NCI-H1048 (cell line): ENCODE data around the gene MYO3B.

ENCODE experiments used
- DNase-seq: peaks from one replicate; lab custom pipeline; 2025; lab: John Stamatoyannopoulos, UW

The MYO3B gene

DNA sequence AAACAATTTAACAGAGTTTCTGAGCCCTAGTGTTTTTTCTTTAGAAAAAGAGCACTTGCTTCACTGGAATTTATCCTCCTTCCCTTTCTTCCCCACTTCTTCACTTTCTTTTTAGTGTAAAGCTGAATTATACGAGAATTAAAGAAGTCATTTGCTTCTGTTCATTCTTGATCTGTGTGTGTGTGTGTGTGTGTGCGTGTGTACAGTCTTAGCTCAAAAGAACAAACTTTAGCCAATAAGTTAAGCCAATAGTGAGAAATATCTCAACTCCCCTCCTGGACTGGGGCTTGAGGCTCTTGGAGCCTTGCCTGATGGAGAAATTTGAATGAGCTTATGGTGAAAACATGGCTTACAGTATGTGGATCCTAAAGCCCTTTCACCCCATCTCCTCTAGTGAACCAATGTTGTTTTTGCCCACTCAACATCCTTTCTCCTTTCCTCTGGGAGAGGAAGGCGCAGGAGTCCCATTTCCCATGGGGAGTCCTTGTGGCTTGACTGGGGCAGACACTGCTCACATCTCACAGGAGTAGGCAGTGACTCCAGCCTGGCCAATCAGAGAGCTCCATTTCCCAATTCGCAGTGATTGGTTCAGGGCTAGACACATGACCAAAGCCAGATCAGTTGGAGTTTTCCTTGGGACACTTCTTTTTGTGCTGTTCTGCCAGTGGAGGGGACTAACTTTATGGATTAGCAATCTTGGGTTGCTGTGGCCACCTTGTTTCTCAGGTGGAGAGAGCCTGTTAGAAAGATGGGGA, 16.3 kb upstream of the MYO3B start:
- DNase-seq = no peak

DNA sequence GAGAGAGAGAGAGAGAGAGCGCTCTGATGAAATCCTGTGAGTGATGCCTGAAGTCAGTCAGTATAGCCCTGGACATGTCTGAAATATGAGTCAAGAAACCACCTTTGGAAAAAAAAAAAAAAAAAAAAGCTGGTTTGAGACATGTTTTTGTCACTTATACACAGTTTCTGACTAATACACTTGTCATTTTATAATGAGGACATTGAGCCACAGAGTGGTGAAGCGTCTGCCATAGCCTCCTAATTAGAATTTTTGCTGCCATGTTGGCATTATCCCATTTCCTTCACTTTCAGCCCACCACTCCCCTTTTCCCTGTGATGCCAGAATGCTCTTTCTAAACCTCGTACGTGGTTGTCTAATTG, 15.7 kb upstream of the MYO3B start:
- no peak for DNase-seq

DNA sequence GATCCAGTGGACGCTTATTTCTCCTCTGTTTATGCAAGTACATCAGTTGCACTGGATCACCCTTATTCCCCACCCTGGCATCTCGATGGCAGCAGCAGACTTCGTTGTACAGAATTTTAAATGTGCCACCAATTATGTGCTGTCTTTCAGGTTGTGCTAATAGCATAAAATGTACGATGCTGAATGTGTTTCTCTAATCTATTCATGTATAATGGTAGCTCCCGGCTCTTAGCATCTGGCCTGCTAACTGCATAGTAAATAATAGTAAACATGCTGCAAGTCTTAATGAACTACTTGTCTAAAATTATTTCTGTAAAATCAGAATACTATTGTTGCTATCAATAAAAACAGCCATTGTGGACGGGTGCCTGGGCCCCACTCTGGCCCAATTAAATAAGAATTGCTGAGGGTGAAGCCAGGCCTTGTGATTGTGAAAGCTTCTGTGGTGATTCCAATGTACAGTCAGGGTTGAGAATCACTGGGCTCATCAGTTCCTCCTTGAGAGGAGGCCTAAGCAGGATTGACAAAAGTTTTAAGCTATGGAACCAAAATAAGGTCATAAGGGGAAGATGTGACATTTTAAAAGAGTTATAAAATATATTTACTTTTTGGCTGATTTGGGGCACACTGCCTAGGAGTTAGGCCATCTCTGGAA, 14.4 kb upstream of the MYO3B start:
- no peak for DNase-seq

DNA sequence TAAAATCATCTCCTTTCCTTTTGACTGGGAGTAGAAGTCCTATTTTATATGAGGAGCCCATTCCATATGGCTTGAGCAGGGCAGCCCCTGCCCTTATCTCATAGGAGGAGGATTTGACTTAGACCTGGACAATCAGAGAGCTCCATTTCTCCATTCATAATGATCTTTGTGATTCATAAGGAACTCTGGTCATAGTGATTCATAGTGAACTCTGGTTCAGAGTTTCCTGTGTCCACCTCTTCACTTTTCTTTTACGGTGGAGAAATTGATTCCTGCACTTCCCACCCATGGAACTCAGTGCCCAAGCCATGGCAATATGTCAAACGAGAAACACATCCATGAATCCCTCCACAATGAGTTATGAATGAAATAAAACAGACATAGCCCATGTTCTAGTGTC, 12.8 kb upstream of the MYO3B start:
- DNase-seq = no peak

DNA sequence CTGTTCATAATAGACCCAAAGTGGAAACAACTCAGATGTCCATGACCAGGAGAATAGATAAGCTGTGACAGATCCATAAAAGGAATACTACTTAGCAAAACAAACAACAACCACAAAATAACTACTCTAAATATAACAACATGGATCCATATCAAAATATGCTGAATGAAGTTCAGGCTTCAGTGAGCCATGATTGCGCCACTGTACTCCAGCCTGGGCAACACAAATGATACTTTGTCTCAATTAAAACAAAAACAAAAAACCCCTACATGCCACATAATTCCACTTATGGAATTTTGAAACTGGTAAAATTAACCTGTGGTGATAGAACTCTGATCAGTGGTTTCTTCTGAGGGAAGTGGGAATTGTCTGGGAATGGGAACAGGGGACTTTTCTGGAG, 11.2 kb upstream of the MYO3B start:
- DNase-seq = no peak

DNA sequence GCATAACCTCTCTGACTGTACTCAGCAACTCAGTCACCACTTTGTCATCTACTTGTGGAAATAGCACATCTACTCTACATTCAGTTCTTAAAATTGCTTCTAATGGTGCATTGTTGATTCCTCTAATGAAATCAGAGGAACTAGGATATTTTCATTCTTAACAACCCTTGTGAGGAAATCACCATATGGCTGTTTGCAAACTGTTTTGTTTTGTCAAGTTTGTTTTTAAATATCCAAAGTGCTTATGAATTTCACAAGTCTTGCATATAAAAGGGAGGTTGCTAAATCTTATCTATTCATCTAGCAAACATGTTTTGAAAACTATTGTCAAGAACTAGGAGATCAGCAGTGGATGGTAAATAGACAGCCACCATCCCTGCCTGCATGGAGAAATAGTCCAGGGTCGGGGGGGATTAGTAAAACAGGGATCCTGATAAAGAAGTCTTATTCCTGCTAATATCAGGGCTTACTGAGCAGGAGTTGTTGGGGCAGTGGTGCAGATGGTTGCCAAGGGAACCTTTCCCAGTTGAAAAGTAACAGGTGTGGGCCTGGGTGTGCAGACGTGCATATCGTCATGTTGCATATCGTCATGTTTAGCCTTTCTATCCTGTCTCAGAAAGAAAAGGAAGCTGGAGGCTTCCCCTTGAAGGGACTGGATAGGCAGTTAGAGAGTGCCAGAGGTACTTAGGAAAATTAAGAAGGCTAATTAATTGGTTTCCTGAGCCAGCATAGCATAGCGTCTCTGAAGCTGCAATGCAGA, 7.5 kb upstream of the MYO3B start:
- no peak for DNase-seq

DNA sequence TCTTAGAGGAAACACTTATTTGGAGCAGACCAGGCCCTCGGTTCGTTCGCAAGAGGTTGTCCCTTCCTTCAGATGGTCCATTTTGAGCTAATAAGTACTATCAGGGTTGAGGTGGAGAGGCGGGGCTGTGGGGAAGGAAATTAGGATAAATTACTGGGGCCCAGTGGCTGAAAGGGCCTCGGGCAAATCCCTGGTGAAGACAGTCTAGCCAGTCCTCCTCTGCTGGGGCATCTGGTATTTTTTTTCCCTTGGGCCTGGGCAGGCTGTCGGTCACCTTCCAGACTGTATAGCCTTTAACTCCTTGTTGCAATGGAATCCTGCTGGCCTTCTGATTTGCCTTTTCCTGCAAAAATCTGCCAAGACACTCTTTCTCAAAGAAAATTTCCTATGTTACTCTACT, 1.7 kb upstream of the MYO3B start:
- no peak for DNase-seq

DNA sequence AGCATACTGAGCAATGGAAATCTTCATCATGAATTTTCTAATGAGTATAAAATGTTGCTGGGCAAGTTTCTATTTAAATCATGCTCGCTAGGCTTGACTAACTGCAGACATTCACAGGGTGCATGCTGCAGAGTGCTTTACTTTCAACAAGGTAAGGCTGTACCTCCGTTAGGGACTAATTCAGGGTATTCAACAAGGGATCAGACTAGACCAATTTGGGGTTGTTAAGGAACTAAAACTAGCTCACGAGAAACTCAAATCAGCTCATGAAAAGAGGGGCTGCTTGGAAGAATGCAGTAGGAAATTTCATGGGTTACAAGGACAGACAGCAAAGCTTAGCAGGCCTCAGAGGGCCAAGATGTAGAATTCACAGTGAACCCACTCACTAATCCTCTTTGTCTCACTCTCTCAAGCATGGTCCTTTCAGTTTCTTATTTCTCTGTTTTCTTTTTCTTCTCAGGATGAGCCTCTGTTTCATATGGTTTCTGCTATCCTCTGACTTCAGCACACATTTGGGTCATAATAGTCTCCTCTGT, 2.2 kb downstream of the MYO3B start:
- DNase-seq = no peak

DNA sequence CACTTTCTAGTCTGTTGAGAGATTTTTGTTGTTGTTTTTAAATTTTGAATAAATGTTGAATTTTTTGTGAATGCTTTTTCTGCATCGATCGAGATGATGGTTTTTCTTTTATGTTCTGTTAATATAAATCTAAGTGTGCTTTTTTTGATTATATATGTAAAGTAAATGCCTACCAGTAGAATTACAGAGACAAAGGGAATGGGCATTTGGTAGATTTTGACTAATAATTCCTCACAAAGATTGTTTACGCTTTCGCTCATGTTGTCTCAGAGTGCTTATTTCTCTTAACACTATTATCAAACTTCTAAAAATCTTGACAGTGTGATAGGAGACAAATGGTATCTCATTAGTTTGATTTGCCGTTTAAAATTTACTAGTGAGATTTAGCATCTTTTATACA, 3.7 kb downstream of the MYO3B start:
- DNase-seq = no peak

DNA sequence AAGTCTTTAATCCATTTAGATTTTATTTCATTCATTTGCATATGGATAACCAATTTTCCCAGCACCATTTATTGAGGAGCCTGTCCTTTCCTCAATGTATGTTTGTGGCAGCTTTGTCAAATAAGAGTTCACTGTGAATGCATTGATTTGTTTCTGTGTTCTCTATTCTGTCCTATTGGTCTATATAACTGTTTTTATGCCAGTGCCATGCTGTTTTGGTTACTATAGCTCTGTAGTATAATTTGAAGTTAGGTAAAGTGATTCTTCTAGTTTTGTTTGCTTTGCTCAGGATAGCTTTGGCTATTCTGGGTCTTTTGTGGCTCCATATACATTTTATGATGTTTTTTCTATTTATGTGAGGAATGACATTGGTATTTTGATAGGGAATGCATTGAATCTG, 7.4 kb downstream of the MYO3B start:
- no peak for DNase-seq

DNA sequence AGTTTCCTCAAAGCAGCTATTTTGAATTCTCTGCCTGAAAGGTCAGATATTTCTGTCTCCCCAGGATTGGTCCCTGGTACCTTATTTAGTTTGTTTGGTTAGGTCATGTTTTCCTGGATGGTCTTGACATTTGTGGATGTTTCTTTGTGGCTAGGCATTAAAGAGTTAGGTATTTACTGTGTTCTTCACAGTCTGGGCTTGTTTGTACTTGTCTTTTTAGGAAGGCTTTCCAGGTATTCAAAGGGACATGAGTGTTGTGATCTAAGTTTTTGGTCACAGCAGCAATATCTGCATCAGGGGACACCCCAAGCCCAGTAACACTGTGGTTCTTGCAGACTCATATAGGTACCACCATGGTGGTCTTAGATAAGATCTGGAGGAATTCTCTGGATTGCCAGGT, 11.8 kb downstream of the MYO3B start:
- DNase-seq = no peak

DNA sequence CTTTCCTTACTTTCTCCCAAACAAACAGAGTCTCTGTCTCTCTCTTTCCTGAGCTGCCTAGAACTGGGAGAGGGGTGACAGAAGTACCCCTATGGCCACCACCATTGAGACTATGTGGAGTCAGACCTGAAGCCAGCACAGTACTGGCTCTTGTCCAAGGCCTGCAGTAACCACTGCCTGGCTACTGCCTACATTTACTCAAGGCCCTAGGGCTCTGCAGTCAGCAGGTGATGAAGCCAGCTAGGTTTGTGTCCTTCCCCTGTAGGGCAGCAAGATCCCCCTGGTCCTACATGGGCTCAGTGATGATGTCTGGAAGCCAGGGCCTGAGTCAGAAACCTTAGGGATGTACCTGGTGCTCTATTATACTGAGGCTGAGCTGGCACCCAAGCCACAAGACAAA, 12.2 kb downstream of the MYO3B start:
- DNase-seq = no peak

DNA sequence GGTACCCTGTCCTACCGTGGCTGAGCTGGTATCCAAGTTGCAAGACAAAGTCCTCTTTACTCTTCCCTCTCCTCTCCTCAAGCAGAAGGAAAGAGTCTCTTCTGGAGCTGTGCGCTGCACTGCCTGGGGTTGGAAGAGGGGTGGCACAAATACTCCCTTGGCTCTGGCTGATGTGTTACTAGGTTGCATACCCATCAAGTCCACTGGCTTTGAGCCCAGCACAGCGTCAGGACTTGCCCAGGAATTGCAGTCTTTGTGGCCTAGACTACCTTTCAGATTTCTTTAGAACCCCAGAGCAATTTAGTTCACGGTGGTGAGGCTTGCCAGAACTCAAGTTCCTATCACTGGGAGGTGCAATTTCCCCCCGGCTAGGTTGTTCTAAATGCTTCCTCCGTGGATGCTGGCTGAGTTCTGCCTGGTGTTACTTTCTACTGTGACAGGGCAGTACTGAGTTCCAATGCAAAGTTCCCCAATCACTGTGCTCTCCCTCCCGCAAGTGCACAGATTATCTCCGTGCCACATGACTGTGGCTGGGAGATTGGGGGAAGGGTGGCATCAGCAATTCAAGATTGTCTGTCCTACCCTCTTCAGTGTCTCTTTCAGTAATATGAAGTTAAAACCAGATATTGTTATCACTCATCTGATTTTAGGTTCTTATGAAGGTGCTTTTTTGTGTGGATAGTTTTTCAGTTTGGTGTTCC, 13.4 kb downstream of the MYO3B start:
- no peak for DNase-seq

DNA sequence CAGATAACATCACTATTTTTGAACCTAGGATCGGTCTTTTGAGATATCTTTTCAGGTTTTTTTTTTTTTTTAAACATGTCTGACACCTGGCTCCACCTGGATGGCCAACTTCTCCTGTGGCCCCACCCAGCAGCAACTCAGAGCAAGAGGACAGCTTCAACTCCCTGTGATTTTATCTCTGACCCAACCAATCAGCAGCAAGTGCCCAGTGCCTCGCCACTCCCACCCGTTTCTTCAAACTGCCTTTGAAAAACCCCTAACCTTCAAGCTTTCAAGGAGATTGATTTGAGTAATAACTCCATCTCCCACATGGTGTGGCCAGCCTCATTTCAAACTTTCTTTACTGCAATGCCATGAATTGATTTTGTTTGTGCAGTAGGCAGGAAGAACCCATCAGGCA, 19.0 kb downstream of the MYO3B start:
- no peak for DNase-seq

DNA sequence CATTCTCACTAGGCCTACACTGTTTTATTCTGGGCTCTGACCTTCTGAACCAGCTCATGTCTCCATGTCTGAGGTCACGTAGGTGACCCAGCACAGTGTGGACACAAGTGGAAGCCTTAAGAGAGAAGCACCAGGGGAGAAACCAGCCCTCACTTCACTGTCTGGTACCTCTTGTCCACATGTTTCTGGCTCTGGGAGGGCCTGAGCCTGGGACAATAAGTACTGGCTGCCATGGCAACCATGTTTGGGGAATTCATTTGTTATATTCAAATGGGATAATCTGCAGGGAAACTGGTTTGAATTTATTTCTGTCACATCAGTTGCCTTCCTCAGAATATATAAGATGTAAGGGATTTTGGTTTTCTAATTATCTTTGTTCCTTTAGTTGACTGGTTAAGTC, 23.3 kb downstream of the MYO3B start:
- DNase-seq = no peak

DNA sequence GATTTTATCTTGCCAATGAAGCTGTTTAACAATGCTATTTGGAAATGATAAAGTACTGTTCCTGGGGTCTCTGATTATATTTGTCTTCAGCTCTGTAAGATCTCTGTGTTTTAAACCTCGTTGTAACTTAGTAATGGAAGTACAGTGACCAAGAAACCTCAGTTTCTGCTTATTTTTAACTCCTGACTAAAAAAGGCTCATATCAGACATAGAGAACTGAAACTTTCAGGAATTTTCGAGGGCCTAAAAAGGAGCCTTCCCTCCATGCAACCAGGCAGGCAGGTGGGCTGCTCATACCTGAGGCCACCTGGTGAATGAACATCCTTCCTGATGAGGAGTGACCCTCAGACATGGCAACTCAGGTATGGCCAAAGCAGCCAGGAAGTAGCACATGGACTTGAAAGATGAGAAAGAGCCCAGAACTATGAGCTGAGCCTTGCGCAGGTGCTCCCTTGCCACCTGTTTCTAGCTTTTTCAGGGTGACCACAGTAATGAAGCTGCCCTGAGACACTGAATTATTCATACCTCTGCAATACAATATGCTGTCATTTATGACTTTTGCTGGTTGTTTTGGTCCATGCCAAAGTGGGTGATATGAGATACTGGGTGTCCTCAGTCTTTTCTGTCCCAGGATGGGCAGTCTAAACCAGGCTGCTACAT, 23.9 kb downstream of the MYO3B start:
- no peak for DNase-seq

DNA sequence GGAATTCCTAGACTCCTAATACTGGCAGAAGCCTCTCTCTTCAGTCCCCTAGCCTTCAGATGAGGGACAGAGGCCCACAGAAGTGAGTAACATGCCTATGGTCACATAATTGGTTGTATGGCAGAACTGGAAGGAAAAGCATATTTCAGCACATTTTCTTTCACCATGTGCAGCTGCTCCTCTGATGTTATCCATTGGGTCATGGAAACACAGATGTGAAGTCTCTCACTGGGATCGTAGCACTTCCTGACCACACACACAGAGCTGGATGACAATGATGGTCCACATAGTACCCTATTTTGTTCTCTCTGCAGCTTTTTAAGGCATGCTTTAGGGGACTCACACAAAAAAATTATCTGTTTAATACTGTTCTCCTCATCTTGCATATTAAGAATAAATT, 24.5 kb downstream of the MYO3B start:
- no peak for DNase-seq

DNA sequence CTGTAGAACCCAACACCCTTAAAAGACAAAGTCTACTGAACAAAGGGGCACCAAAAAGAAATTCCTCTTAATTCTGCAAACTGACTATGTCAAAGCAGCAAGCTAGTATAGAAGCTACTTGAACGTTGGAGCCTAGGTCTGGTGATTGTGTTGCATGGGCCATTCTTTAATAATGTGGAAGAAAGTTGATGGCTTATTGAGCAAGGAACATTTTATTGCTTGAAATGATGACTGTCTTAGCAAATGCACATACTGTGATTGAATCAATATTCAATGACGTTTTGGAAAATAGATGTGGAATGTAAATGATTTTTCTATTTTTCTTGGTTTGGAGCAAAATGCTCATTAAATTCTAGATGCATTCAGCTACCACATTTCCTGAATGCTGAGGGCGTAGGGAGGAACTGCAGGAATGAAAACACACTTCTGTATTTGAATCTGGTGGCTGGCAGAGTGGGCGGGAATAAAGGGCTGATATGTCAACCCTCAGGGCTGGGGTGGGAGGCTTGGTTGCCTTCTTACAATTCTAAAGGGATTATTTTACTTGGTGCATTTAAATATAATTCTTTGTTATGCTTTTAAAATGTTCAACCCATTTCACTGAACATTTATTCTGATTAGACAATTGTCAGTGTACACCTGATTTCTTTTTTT, 26.5 kb downstream of the MYO3B start:
- no peak for DNase-seq

DNA sequence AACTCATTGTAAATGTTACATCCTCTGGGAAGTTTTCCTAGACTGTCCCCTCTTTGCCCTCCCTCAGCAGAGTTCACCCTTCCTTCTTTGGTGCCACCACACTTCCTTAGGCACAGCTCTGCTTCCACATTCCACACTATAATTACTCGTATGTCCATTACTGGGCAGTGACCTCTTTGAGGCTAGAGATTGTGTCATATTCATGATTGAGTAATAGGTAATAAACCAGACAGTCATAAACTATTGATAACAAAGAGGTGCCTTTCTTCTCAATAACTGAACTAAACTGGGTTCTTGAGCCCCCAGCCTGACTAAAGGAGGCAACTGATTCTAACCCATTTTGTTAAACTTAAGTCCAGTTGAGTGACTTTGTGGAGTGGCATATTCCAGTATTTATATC, 28.3 kb downstream of the MYO3B start:
- DNase-seq = no peak

DNA sequence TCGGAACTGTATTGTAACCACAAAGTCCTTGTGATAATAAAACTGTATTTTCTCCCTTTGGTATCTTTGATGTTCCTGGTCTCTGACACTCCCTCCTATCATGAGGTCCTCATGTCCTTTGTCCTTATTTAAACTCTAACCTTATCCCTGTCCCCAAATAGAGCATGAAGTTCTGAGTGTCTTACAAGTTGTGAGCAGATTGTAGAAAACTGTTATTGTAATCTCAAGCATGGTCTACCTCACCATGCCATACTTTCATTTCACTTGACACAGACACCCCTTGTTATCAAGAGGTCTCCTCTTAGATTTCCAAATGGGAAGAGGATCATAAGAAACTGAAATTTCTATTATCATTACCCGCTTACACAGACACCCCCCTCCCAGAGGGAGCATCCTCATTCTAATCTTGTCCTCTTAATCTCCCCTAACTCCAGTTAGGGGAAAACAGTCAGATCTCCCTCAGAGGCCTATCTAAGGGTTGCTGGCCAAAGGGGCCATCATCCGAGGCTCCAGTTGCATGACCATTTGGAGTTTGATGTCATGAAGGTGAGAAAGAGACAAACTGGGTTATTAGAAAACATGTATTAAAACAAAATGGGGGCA, 29.0 kb downstream of the MYO3B start:
- no peak for DNase-seq

DNA sequence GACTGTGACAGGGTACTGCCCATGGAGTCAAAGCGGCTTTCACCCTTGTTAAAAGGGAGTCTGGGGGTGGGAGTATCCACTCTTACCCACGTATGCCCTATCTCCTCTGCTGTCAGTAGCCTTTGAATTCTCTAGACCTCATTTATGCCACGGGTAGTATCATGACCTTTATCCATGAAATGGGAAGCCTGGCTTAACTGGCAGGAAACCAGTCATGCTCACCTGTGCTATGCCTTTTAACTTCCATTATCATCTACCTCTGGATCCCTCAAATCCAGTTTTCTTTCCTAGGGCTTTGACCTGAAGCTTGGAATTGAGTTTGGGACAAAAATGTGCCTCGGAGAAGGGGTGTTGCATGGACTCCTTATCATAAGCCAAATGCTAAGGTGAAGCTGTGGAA, 30.0 kb downstream of the MYO3B start:
- DNase-seq = no peak
